Tibial nerve (tissue), 4 donors: ENCODE data around the gene ATRNL1. TPM values are rescaled to one million over a fixed set of nuclear protein-coding genes. Genes with fewer than 3 reads are reported as not detected.
"Not testable (repeated sequence)": the region's sequence is repeated elsewhere in the genome, so short reads cannot be mapped to it uniquely, and the experiment has no call there.

Experiments
- DNase-seq, 2 donors: peaks; one replicate each; pipeline ENCODE4 v3.0.0-alpha.2; 2019; ENCODE audit warnings: low spot score in 2 of 2
- H3K27ac ChIP-seq, 4 donors: fragments of 200-600 bp; sonication (generic) in 3 of 4; one replicate each; pipeline ENCODE4 v1.5.1; 2017 to 2019; ENCODE audit warnings: mild to moderate bottlenecking in 1 of 4
- H3K27me3 ChIP-seq, 2 donors: fragments of 200-600 bp; sonication (generic) in 1 of 2; one replicate each; pipeline versions ENCODE4 v1.5.1 to v1.6.0; 2017 to 2019
- H3K36me3 ChIP-seq, 3 donors: fragments of 200-600 bp; sonication (generic); one replicate each; pipeline ENCODE4 v1.5.1; 2018 to 2019
- H3K4me1 ChIP-seq, 4 donors: fragments of 200-600 bp; sonication (generic) in 3 of 4; one replicate each; pipeline ENCODE4 v1.5.1; 2017 to 2019
- H3K4me3 ChIP-seq, 4 donors: fragments of 200-600 bp; sonication (generic) in 3 of 4; one replicate each; pipeline ENCODE4 v1.5.1; 2017 to 2019; ENCODE audit warnings: mild to moderate bottlenecking in 1 of 4, moderate library complexity in 1 of 4
- H3K9me3 ChIP-seq, 4 donors: fragments of 200-600 bp; sonication (generic) in 3 of 4; one replicate each; pipeline ENCODE4 v1.5.1; 2017 to 2019
- EP300 ChIP-seq, 2 donors: sonication (generic); formaldehyde crosslinking; IDR thresholded peaks; one replicate each; pipeline ENCODE4 v1.6.1; 2017; ENCODE audit warnings: antibody characterized with exemption in 2 of 2, mild to moderate bottlenecking in 1 of 2
- POLR2A ChIP-seq, 2 donors: fragments of 450-650 bp; IDR thresholded peaks; one replicate each; pipeline ENCODE4 v1.6.1; 2017; ENCODE audit warnings: antibody characterized with exemption in 2 of 2, mild to moderate bottlenecking in 2 of 2, moderate library complexity in 2 of 2
- WGBS, 2 donors: methylation state at CpG; one replicate each; pipeline ENCODE4 v1.1.5; 2018; 5-methylcytosine and 5-hydroxymethylcytosine counted together
- total RNA-seq, 4 donors: library from RNA; depleted of rRNA; stranded (reverse); fragments of >200 nt; gene quantifications; one replicate each; pipeline ENCODE4 v1.1.0, GENCODE V29; 2016
- TF ChIP-seq, protein P1 (sequence below), 5 experiments: fragments of 200-600 bp in 3 of 5; fragments of 450-650 bp in 2 of 5; sonication (generic) in 3 of 5; IDR thresholded peaks; one replicate each; pipeline ENCODE4 v1.5.1; 2016 to 2019; ENCODE audit warnings: antibody characterized with exemption in 5 of 5, mild to moderate bottlenecking in 3 of 5, moderate library complexity in 2 of 5

Gene ATRNL1
- total RNA-seq, 4 donors from 2014 or later: 1.0 to 5.4 (median 2.7) TPM

DNA sequence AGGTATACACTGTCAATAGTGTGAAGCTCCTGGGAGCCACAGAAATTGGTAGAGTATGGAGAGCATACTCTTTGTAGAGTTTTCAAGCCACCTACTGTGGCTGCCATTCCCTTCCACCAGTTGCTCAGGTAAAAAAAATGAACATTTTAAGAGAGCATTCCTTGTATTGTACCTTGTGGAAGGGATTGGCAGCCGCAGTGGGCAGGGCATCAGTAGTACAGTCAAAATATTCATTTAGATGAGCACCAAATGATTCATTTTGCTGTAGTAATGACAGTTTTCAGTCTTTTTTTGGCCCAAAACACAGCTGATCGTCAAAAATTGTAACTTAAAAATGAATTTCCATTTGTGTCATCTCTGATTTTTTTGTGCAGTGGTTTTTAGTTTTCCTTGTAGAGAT, 304.9 kb downstream of the ATRNL1 start:
- H3K36me3 ChIP-seq: no peaks in the 10 kb centered on the region
- 91 to 93% methylated on average over 2 of the region's 2 CpGs for WGBS, 2 donors
- TF ChIP-seq, protein P1, sequence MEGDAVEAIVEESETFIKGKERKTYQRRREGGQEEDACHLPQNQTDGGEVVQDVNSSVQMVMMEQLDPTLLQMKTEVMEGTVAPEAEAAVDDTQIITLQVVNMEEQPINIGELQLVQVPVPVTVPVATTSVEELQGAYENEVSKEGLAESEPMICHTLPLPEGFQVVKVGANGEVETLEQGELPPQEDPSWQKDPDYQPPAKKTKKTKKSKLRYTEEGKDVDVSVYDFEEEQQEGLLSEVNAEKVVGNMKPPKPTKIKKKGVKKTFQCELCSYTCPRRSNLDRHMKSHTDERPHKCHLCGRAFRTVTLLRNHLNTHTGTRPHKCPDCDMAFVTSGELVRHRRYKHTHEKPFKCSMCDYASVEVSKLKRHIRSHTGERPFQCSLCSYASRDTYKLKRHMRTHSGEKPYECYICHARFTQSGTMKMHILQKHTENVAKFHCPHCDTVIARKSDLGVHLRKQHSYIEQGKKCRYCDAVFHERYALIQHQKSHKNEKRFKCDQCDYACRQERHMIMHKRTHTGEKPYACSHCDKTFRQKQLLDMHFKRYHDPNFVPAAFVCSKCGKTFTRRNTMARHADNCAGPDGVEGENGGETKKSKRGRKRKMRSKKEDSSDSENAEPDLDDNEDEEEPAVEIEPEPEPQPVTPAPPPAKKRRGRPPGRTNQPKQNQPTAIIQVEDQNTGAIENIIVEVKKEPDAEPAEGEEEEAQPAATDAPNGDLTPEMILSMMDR (IDR thresholded peaks at IDR 0.05): no peak
- no peak for TF ChIP-seq POLR2A (IDR thresholded peaks at IDR 0.05)
- no peak for TF ChIP-seq EP300 (IDR thresholded peaks at IDR 0.05)
- H3K27me3 ChIP-seq: no peaks in the 10 kb centered on the region
- no peak overlapping the region for H3K4me3 ChIP-seq
- no peak for DNase-seq
- no peaks in the 10 kb centered on the region for H3K4me1 ChIP-seq
- no peak overlapping the region for H3K27ac ChIP-seq
- H3K9me3 ChIP-seq: no peaks in the 10 kb centered on the region

DNA sequence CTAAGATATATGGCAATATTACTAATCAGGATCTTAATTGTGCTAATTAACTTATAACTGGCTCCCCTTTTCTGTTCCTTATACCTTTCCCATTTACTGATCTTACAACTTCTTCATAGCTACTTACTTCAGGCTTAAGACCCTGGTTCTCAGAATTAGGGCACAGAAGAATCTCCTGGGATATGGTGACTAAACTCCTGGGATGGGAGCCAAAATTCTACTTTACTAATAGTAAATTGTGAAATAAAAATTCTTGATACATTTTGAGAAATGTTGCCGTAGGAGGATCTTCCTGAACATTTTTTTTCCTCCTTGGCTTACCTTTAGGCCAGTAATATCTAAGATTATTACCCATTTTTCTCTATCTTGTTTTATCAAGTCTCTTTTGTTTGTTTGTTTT, 309.5 kb downstream of the ATRNL1 start:
- DNase-seq: no peak
- no peak overlapping the region for H3K27ac ChIP-seq
- H3K4me3 ChIP-seq: no peak overlapping the region
- no peaks in the 10 kb centered on the region for H3K9me3 ChIP-seq
- H3K27me3 ChIP-seq: no peaks in the 10 kb centered on the region
- WGBS, 2 donors: 13 to 33% methylated on average over 1 of the region's 1 CpG
- no peak for TF ChIP-seq EP300 (IDR thresholded peaks at IDR 0.05)
- TF ChIP-seq, protein P1 (IDR thresholded peaks at IDR 0.05): no peak
- TF ChIP-seq POLR2A (IDR thresholded peaks at IDR 0.05): no peak
- no peaks in the 10 kb centered on the region for H3K36me3 ChIP-seq
- no peaks in the 10 kb centered on the region for H3K4me1 ChIP-seq

DNA sequence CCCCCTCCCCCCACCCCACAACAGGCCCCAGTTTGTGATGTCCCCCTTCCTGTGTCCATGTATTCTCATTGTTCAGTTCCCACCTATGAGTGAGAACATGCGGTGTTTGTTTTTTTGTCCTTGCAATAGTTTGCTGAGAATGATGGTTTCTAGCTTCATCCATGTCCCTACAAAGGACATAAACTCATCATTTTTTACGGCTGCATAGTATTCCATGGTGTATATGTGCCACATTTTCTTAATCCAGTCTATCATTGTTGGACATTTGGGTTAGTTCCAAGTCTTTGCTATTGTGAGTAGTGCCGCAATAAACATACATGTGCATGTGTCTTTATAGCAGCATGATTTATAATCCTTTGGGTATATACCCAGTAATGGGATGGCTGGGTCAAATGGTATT, 312.7 kb downstream of the ATRNL1 start:
- not testable (repeated sequence) for H3K36me3 ChIP-seq

DNA sequence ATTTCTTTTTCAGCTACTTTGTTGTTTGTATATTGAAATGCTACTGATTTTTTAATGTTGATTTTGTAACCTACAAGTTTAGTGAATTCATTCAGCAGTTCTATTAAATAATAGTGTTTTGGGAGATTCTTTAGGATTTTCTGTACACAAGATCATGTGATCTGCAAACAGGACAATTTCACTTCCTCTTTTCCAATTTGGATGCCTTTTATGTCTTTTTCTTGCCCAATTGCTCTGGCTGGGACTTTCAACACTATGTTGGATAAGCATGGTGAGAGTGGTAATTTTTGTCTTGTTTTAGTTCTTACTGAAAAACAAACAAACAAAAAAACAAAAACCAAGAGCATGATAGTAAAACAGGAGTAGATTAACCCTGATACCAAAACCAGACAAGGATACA, 316.2 kb downstream of the ATRNL1 start:
- no peaks in the 10 kb centered on the region for H3K27me3 ChIP-seq
- peaks cover 0 to 22% (median 0%) of the 10 kb centered on the region in 4 donors for H3K9me3 ChIP-seq
- no peaks in the 10 kb centered on the region for H3K36me3 ChIP-seq
- no peaks in the 10 kb centered on the region for H3K4me1 ChIP-seq
- H3K27ac ChIP-seq: no peak overlapping the region
- no peak overlapping the region for H3K4me3 ChIP-seq
- TF ChIP-seq, protein P1 (IDR thresholded peaks at IDR 0.05): no peak
- no peak for DNase-seq

More for the DNA sequence above, 312.7 kb downstream of the ATRNL1 start:
- not testable (repeated sequence) for DNase-seq, H3K4me3 ChIP-seq, H3K27ac ChIP-seq, H3K27me3 ChIP-seq, H3K4me1 ChIP-seq
- H3K9me3 ChIP-seq: peaks cover 0 to 22% (median 0%) of the 10 kb centered on the region in 4 donors
- 86 to 94% methylated on average over 3 of the region's 3 CpGs for WGBS, 2 donors

DNA sequence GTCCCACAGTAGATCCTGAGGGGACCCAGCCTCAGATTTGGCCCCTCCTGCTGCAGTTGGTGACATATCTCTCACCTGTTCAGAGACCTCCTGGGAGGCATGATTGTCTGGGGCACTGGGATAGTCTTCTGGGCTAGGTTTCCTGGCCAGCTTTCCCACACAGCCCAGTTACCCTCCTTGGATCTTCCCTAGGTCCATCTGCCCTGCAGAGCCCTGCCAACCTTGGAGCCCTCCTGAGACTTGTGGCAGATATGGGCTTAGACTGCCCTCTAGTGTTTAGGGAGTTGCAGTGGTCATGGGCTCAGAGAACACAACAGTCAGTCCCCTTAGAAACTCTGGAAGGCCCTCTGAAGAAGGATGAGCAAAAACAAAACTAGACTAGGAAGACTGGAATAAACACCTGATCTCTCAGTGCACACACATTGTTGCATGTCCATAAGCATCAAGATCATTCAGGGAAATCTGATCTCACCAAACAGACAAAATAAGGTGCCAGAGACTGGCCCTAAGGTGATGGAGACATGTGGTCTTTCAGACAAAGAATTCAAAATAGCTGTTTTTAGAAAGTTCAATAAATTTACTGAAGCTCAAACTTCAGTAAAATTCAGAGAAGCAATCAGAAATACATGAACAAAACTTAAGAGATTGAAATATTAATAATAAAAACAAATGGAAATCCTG, 324.6 kb downstream of the ATRNL1 start:
- peaks cover 0 to 9% (median 0%) of the 10 kb centered on the region in 4 donors for H3K9me3 ChIP-seq
- TF ChIP-seq, protein P1 (IDR thresholded peaks at IDR 0.05): no peak
- TF ChIP-seq EP300 (IDR thresholded peaks at IDR 0.05): no peak
- TF ChIP-seq POLR2A (IDR thresholded peaks at IDR 0.05): no peak
- no peak for DNase-seq
- no peaks in the 10 kb centered on the region for H3K4me1 ChIP-seq
- H3K27ac ChIP-seq: no peak overlapping the region
- no peaks in the 10 kb centered on the region for H3K27me3 ChIP-seq
- H3K4me3 ChIP-seq: no peak overlapping the region
- no peaks in the 10 kb centered on the region for H3K36me3 ChIP-seq

DNA sequence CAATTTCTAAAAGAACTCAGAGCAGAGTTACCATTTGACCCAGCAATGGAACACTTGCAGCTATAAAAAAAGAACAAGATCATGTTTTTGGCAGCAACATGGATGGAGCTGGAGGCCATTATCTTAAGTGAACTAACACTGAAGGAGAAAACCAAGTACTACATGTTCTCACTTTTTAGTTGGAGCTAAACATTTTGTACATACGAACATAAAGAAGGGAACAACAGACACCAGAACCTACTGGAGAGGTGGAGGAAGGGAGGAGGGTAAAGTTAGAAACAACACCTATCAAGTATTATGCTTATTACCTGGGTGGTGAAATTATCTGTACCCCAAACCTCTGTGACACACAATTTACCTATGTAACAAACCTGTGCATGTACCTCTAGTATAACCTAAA, 329.5 kb downstream of the ATRNL1 start:
- TF ChIP-seq, protein P1 (IDR thresholded peaks at IDR 0.05): no peak
- Histone ChIP-seq H3K4me1 (no peaks in the 10 kb centered on the region), H3K9me3 (peaks cover 0 to 9% (median 0%) of the 10 kb centered on the region in 4 donors), H3K27ac (no peak overlapping the region), H3K4me3 (no peak overlapping the region), H3K27me3 (no peaks in the 10 kb centered on the region), H3K36me3 (no peaks in the 10 kb centered on the region)
- WGBS, 2 donors: 62 to 83% methylated on average over 1 of the region's 1 CpG
- DNase-seq: no peak
